Measurements from ENCODE around the gene NPAS3. TPM values are rescaled to one million over a fixed set of nuclear protein-coding genes. Genes with fewer than 3 reads are reported as not detected.

NPAS3 gene
- total RNA-seq, 4 donors from 2014 or later: 0.51 to 15.2 (median 6.6) TPM

- DNase-seq: no peak
- no peak for TF ChIP-seq POLR2A (IDR thresholded peaks at IDR 0.05)
- TF ChIP-seq CTCF (IDR thresholded peaks at IDR 0.05): no peak
- Histone ChIP-seq H3K4me1 (no peaks in the 10 kb centered on the region), H3K27ac (no peak overlapping the region), H3K4me3 (no peak overlapping the region), H3K36me3 (no peaks in the 10 kb centered on the region), H3K9me3 (no peaks in the 10 kb centered on the region), H3K27me3 (no peaks in the 10 kb centered on the region)
- intact Hi-C loops (cut with DNase I; ENCODE audit: low total_unique reads): no loop called here
Measured at GRCh38 chr14:33808187-33808586, 869.5 kb downstream of the NPAS3 start.

- no peaks in the 10 kb centered on the region for H3K9me3 ChIP-seq
- intact Hi-C loops (cut with DNase I; ENCODE audit: low total_unique reads): no loop called here
- TF ChIP-seq CTCF (IDR thresholded peaks at IDR 0.05): no peak
- no peak for TF ChIP-seq POLR2A (IDR thresholded peaks at IDR 0.05)
- DNase-seq: no peak
- H3K36me3 ChIP-seq: no peaks in the 10 kb centered on the region
- H3K4me1 ChIP-seq: no peaks in the 10 kb centered on the region
- H3K27ac ChIP-seq: no peak overlapping the region
- no peak overlapping the region for H3K4me3 ChIP-seq
- H3K27me3 ChIP-seq: no peaks in the 10 kb centered on the region
Measured at GRCh38 chr14:33809396-33809981, 870.8 kb downstream of the NPAS3 start.

- Histone ChIP-seq H3K36me3 (no peaks in the 10 kb centered on the region), H3K27me3 (no peaks in the 10 kb centered on the region), H3K9me3 (no peaks in the 10 kb centered on the region), H3K27ac (no peak overlapping the region), H3K4me1 (no peaks in the 10 kb centered on the region), H3K4me3 (no peak overlapping the region)
- TF ChIP-seq CTCF (IDR thresholded peaks at IDR 0.05): no peak
- no peak for TF ChIP-seq POLR2A (IDR thresholded peaks at IDR 0.05)
- DNase-seq: no peak
- intact Hi-C loops (cut with DNase I; ENCODE audit: low total_unique reads): no loop called here
Measured at GRCh38 chr14:33810308-33810707, 871.6 kb downstream of the NPAS3 start.

GRCh38 chr14:33811721-33812120, 873.0 kb downstream of the NPAS3 start:
- Histone ChIP-seq H3K9me3 (no peaks in the 10 kb centered on the region), H3K27ac (no peak overlapping the region), H3K27me3 (no peaks in the 10 kb centered on the region), H3K36me3 (no peaks in the 10 kb centered on the region), H3K4me3 (no peak overlapping the region), H3K4me1 (no peaks in the 10 kb centered on the region)
- intact Hi-C loops (cut with DNase I; ENCODE audit: low total_unique reads): no loop called here
- no peak for TF ChIP-seq POLR2A (IDR thresholded peaks at IDR 0.05)
- TF ChIP-seq CTCF (IDR thresholded peaks at IDR 0.05): no peak
- DNase-seq: no peak

- no peak for DNase-seq
- H3K36me3 ChIP-seq: no peaks in the 10 kb centered on the region
- no peaks in the 10 kb centered on the region for H3K4me1 ChIP-seq
- intact Hi-C loops (cut with DNase I; ENCODE audit: low total_unique reads): no loop called here
- H3K27ac ChIP-seq: no peak overlapping the region
- H3K4me3 ChIP-seq: no peak overlapping the region
- H3K9me3 ChIP-seq: no peaks in the 10 kb centered on the region
- H3K27me3 ChIP-seq: no peaks in the 10 kb centered on the region
- no peak for TF ChIP-seq CTCF (IDR thresholded peaks at IDR 0.05)
Measured at GRCh38 chr14:33812181-33812580, 873.5 kb downstream of the NPAS3 start.

Measured in uterus (tissue), 4 donors.